ENCODE results near the gene P4HTM.

- TF ChIP-seq EZH2 (IDR thresholded peaks at IDR 0.05; ENCODE audit: low read depth): no peak
- TF ChIP-seq, protein P1, sequence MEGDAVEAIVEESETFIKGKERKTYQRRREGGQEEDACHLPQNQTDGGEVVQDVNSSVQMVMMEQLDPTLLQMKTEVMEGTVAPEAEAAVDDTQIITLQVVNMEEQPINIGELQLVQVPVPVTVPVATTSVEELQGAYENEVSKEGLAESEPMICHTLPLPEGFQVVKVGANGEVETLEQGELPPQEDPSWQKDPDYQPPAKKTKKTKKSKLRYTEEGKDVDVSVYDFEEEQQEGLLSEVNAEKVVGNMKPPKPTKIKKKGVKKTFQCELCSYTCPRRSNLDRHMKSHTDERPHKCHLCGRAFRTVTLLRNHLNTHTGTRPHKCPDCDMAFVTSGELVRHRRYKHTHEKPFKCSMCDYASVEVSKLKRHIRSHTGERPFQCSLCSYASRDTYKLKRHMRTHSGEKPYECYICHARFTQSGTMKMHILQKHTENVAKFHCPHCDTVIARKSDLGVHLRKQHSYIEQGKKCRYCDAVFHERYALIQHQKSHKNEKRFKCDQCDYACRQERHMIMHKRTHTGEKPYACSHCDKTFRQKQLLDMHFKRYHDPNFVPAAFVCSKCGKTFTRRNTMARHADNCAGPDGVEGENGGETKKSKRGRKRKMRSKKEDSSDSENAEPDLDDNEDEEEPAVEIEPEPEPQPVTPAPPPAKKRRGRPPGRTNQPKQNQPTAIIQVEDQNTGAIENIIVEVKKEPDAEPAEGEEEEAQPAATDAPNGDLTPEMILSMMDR (conservative IDR thresholded peaks at IDR 0.05): no peak
Measured at GRCh38 chr3:49026536-49026935, 36.5 kb downstream of the P4HTM start.
